ENCODE results near the gene UFD1. TPM values are rescaled to one million over a fixed set of nuclear protein-coding genes. Genes with fewer than 3 reads are reported as not detected.
A peak's percentile ranks its signal among the peaks of the same experiment; 100 is the strongest.

The UFD1 gene
- total and polyA plus RNA-seq, 9 of the 15 experiments (the other 6 are each of a cell fraction or from before 2014, with no cell fraction given), result 238 to 645 (median 363) TPM

DNA sequence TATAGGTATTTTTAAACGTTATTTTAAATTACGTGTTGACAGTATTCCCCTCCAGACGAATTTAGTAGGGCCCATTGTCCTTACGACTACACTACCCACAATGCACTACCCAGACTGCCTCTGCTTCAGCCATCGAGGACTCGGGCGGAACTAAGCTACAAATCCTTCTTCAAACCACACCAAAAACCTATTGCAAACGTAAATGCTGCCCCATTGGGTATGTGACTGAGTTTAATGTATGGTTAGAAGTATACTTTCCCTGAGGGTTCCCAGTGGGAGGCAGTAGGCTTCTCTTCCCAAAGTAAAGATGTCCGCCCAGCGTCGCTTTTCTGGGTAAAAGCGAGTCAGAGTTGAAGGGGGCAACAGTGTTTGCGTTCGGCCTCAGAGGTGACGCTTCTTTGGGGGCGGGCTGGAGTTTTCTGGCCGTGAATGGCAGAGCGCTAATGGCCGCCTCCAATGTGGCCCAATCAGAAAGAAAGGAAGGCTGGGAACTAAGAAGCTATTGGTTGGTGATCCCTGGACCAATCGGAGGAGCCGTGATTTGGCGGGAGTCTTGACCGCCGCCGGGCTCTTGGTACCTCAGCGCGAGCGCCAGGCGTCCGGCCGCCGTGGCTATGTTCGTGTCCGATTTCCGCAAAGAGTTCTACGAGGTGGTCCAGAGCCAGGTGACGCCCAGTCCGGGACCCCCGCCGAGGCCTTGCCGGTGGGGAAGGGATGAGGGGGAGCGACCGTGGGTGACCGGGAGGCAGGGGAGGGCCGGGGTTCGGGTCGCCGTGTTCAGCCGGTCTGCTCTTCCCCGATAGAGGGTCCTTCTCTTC lies 571 bp upstream of the UFD1 start, which contains the start of gene CDC45 (continued):
- TF ChIP-seq ZNF561 (CRISPR knock-in tag; conservative IDR thresholded peaks at IDR 0.05) (peak; percentile 88), CBX1 (IDR thresholded peaks at IDR 0.05; ENCODE audit: low read depth) (no peak), ZNF445 (CRISPR knock-in tag; IDR thresholded peaks at IDR 0.05; ENCODE audit: low read depth) (peak; percentile 96), GABPB2 (CRISPR knock-in tag; conservative IDR thresholded peaks at IDR 0.05) (peak; percentile 93), ZNF253 (CRISPR knock-in tag; conservative IDR thresholded peaks at IDR 0.05) (0 out of 2 replicates have a peak, but pooled peaks have one; percentile 31), POLR2B (IDR thresholded peaks at IDR 0.05; ENCODE audit: low read depth, partially characterized antibody) (no peak), NR1H2 (CRISPR knock-in tag; IDR thresholded peaks at IDR 0.05) (no peak), ATF2 (CRISPR knock-in tag; IDR thresholded peaks at IDR 0.05) (no peak), TFAM (CRISPR knock-in tag; conservative IDR thresholded peaks at IDR 0.05) (no peak), MAZ (CRISPR knock-in tag; conservative IDR thresholded peaks at IDR 0.05 in 1 of 2, IDR thresholded peaks at IDR 0.05 in 1 of 2) (peak; percentile 81 to 97), PRMT5 (CRISPR knock-in tag; IDR thresholded peaks at IDR 0.05) (no peak), HSF4 (CRISPR knock-in tag; IDR thresholded peaks at IDR 0.05; ENCODE audit: borderline replicate concordance) (no peak), HMG20B (CRISPR knock-in tag; IDR thresholded peaks at IDR 0.05) (no peak), SMARCA4 (IDR thresholded peaks at IDR 0.05) (no peak), FOXP1 (CRISPR knock-in tag; IDR thresholded peaks at IDR 0.05) (no peak), ZBTB8A (IDR thresholded peaks at IDR 0.05; ENCODE audit: partially characterized antibody) (no peak)
- TF ChIP-seq, protein P1, sequence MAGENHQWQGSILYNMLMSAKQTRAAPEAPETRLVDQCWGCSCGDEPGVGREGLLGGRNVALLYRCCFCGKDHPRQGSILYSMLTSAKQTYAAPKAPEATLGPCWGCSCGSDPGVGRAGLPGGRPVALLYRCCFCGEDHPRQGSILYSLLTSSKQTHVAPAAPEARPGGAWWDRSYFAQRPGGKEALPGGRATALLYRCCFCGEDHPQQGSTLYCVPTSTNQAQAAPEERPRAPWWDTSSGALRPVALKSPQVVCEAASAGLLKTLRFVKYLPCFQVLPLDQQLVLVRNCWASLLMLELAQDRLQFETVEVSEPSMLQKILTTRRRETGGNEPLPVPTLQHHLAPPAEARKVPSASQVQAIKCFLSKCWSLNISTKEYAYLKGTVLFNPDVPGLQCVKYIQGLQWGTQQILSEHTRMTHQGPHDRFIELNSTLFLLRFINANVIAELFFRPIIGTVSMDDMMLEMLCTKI (IDR thresholded peaks at IDR 0.05; ENCODE audit: partially characterized antibody), result no peak
- TF ChIP-seq, protein P2, sequence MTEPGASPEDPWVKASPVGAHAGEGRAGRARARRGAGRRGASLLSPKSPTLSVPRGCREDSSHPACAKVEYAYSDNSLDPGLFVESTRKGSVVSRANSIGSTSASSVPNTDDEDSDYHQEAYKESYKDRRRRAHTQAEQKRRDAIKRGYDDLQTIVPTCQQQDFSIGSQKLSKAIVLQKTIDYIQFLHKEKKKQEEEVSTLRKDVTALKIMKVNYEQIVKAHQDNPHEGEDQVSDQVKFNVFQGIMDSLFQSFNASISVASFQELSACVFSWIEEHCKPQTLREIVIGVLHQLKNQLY (CRISPR knock-in tag; conservative IDR thresholded peaks at IDR 0.05), result peak in 1 of 2 experiments; percentile 95; a peak in 3 of 4 replicates
- TF ChIP-seq, protein P3, sequence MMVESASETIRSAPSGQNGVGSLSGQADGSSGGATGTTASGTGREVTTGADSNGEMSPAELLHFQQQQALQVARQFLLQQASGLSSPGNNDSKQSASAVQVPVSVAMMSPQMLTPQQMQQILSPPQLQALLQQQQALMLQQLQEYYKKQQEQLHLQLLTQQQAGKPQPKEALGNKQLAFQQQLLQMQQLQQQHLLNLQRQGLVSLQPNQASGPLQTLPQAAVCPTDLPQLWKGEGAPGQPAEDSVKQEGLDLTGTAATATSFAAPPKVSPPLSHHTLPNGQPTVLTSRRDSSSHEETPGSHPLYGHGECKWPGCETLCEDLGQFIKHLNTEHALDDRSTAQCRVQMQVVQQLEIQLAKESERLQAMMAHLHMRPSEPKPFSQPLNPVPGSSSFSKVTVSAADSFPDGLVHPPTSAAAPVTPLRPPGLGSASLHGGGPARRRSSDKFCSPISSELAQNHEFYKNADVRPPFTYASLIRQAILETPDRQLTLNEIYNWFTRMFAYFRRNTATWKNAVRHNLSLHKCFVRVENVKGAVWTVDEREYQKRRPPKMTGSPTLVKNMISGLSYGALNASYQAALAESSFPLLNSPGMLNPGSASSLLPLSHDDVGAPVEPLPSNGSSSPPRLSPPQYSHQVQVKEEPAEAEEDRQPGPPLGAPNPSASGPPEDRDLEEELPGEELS (CRISPR knock-in tag; IDR thresholded peaks at IDR 0.05; ENCODE audit: borderline replicate concordance), result no peak
- TF ChIP-seq, protein P4, sequence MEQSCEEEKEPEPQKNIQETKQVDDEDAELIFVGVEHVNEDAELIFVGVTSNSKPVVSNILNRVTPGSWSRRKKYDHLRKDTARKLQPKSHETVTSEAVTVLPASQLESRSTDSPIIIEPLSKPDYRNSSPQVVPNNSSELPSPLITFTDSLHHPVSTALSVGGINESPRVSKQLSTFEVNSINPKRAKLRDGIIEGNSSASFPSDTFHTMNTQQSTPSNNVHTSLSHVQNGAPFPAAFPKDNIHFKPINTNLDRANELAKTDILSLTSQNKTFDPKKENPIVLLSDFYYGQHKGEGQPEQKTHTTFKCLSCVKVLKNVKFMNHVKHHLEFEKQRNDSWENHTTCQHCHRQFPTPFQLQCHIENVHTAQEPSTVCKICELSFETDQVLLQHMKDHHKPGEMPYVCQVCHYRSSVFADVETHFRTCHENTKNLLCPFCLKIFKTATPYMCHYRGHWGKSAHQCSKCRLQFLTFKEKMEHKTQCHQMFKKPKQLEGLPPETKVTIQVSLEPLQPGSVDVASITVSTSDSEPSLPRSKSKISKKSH (CRISPR knock-in tag; IDR thresholded peaks at IDR 0.05), result peak; percentile 57; the same call in 1 of the 2 replicates
